ENCODE results near the gene GRIK3.

DNA sequence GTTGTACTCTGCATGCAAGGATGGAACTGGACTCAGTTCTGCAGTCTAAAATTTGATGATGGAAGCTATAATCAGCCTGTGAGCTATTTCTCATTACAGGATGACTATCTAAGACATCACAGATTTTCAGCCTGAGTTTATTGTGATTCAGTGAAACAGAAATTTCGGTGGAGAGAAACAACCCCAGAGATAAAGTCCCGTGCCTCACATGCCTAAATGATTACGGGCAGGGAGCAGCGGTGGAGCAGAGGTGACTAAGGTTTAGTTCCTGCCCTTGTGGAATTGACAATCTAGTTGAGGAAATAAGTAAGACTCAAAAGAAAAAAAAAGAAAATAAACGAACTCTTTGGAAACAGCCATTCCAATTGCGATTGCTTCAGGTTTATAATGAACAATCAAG lies 96.9 kb downstream of the GRIK3 start:
- TF ChIP-seq, protein P1, sequence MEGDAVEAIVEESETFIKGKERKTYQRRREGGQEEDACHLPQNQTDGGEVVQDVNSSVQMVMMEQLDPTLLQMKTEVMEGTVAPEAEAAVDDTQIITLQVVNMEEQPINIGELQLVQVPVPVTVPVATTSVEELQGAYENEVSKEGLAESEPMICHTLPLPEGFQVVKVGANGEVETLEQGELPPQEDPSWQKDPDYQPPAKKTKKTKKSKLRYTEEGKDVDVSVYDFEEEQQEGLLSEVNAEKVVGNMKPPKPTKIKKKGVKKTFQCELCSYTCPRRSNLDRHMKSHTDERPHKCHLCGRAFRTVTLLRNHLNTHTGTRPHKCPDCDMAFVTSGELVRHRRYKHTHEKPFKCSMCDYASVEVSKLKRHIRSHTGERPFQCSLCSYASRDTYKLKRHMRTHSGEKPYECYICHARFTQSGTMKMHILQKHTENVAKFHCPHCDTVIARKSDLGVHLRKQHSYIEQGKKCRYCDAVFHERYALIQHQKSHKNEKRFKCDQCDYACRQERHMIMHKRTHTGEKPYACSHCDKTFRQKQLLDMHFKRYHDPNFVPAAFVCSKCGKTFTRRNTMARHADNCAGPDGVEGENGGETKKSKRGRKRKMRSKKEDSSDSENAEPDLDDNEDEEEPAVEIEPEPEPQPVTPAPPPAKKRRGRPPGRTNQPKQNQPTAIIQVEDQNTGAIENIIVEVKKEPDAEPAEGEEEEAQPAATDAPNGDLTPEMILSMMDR (optimal IDR thresholded peaks at IDR 0.05 in 1 of 3, IDR thresholded peaks at IDR 0.05 in 1 of 3, conservative IDR thresholded peaks at IDR 0.05 in 1 of 3; ENCODE audit: extremely low read depth in 1 of 3, insufficient read depth in 2 of 3, low read length in 3 of 3) = no peak
- TF ChIP-seq EZH2 (IDR thresholded peaks at IDR 0.05; ENCODE audit: low read length) = no peak
